Ramos (cell line): Measurements from ENCODE around the gene LEFTY2.
"Not testable (repeated sequence)": the region's sequence is repeated elsewhere in the genome, so short reads cannot be mapped to it uniquely, and the experiment has no call there.

Experiments
- in situ Hi-C: fragments of 300-500 bp; cut with MboI; formaldehyde crosslinking; loops from one replicate; pipeline ENCODE4 v1.14.3; 2022; ENCODE audit warnings: low sequenced_read_pairs; ENCODE audit not compliant: unreplicated experiment

The LEFTY2 gene

GRCh38 chr1:225934711-225935110 lies 6.3 kb downstream of the LEFTY2 start:
- in situ Hi-C loops: no loop called here

GRCh38 chr1:225933072-225933471 lies 7.9 kb downstream of the LEFTY2 start:
- in situ Hi-C loops: no loop called here

GRCh38 chr1:225931270-225932136 lies 9.5 kb downstream of the LEFTY2 start:
- in situ Hi-C loops: no loop called here

- in situ Hi-C loops: no loop called here
These were observed 10.5 kb downstream of the LEFTY2 start for GRCh38 chr1:225930566-225930965.

- in situ Hi-C loops: not testable (repeated sequence)
These were observed 11.6 kb downstream of the LEFTY2 start for GRCh38 chr1:225929462-225929861.

GRCh38 chr1:225928186-225929175 lies 12.5 kb downstream of the LEFTY2 start:
- in situ Hi-C loops: no loop called here

GRCh38 chr1:225926551-225927113 lies 14.4 kb downstream of the LEFTY2 start:
- in situ Hi-C loops: no loop called here

GRCh38 chr1:225923692-225924555 lies 17.1 kb downstream of the LEFTY2 start, which contains the start of gene PYCR2:
Gene PYCR2, minus strand, starts transcription at chr1:225924250. Its CDS starts 140 bp downstream, at chr1:225924110.
- in situ Hi-C loops: no loop called here

GRCh38 chr1:225923381-225923691 lies 17.7 kb downstream of the LEFTY2 start:
- in situ Hi-C loops: no loop called here

- in situ Hi-C loops: no loop called here
These were observed 19.0 kb downstream of the LEFTY2 start for GRCh38 chr1:225921734-225922709.

GRCh38 chr1:225919906-225920305 lies 21.1 kb downstream of the LEFTY2 start:
- in situ Hi-C loops: no loop called here

GRCh38 chr1:225918280-225918679 lies 22.7 kb downstream of the LEFTY2 start:
- in situ Hi-C loops: no loop called here

GRCh38 chr1:225917536-225917935 lies 23.5 kb downstream of the LEFTY2 start:
- in situ Hi-C loops: no loop called here

- in situ Hi-C loops: no loop called here
These were observed 23.9 kb downstream of the LEFTY2 start for GRCh38 chr1:225917101-225917500.

GRCh38 chr1:225915538-225915991 lies 25.5 kb downstream of the LEFTY2 start:
- in situ Hi-C loops: no loop called here

GRCh38 chr1:225914947-225915346 lies 26.1 kb downstream of the LEFTY2 start:
- in situ Hi-C loops: no loop called here

- in situ Hi-C loops: no loop called here
These were observed 26.6 kb downstream of the LEFTY2 start for GRCh38 chr1:225914391-225914790.
